Trophoblast cell (in vitro differentiated cells and primary cell): ENCODE results near the gene PMVK.
"Not testable (repeated sequence)": the region's sequence is repeated elsewhere in the genome, so short reads cannot be mapped to it uniquely, and the experiment has no call there.

Experiments
- DNase-seq, 2 donors: peaks; one replicate each; pipeline ENCODE4 v3.0.0-alpha.2; 2016
- H2AFZ ChIP-seq: 2 replicates; pipeline ENCODE4 v1.6.1; 2013; ENCODE audit warnings: low read length, moderate library complexity, mild to moderate bottlenecking; ENCODE audit not compliant: insufficient read depth, poor library complexity
- H2AK5ac ChIP-seq: 2 replicates; pipeline ENCODE4 v1.6.1; 2013; ENCODE audit warnings: mild to moderate bottlenecking, low read length
- H2BK120ac ChIP-seq: 2 replicates; pipeline ENCODE4 v1.6.1; 2013; ENCODE audit warnings: low read length, mild to moderate bottlenecking, moderate library complexity; ENCODE audit not compliant: insufficient read depth, poor library complexity
- H2BK12ac ChIP-seq: 2 replicates; pipeline ENCODE4 v1.6.1; 2013; ENCODE audit warnings: mild to moderate bottlenecking, low read length, moderate library complexity
- H2BK5ac ChIP-seq: 2 replicates; pipeline ENCODE4 v1.6.1; 2013; ENCODE audit warnings: low read length, low read depth, moderate library complexity, mild to moderate bottlenecking; ENCODE audit not compliant: poor library complexity
- H3K14ac ChIP-seq: 2 replicates; pipeline ENCODE4 v1.6.1; 2013; ENCODE audit warnings: mild to moderate bottlenecking, low read length
- H3K18ac ChIP-seq: 2 replicates; pipeline ENCODE4 v1.6.1; 2013; ENCODE audit warnings: mild to moderate bottlenecking, low read length
- H3K23ac ChIP-seq: 2 replicates; pipeline ENCODE4 v1.6.1; 2013; ENCODE audit warnings: low read length
- H3K27ac ChIP-seq: 2 replicates; pipeline ENCODE4 v1.5.1; 2013; ENCODE audit warnings: low read depth, mild to moderate bottlenecking, inconsistent platforms, low read length, moderate library complexity
- H3K27me3 ChIP-seq: 2 replicates; pipeline ENCODE4 v1.6.1; 2013; ENCODE audit warnings: inconsistent platforms, mild to moderate bottlenecking, low read length, moderate library complexity; ENCODE audit not compliant: insufficient read depth
- H3K36me3 ChIP-seq, 2 experiments: 1 replicate in 1 of 2; 2 replicates in 1 of 2; pipeline ENCODE4 v1.6.1; 2013; ENCODE audit warnings: low read length in 2 of 2, mild to moderate bottlenecking in 2 of 2, moderate library complexity in 1 of 2; ENCODE audit not compliant: insufficient read depth in 2 of 2, control insufficient read depth in 1 of 2
- H3K4ac ChIP-seq: 2 replicates; pipeline ENCODE4 v1.6.1; 2013; ENCODE audit warnings: low read depth, mild to moderate bottlenecking, low read length, moderate library complexity
- H3K4me1 ChIP-seq, 2 experiments: 1 replicate in 1 of 2; 2 replicates in 1 of 2; pipeline ENCODE4 v1.6.1; 2013; ENCODE audit warnings: low read length in 2 of 2, mild to moderate bottlenecking in 2 of 2, moderate library complexity in 1 of 2; ENCODE audit not compliant: insufficient read depth in 2 of 2, control insufficient read depth in 1 of 2
- H3K4me2 ChIP-seq: 2 replicates; pipeline ENCODE4 v1.6.1; 2013; ENCODE audit warnings: inconsistent platforms, mild to moderate bottlenecking, low read length, moderate library complexity
- H3K4me3 ChIP-seq: 2 replicates; pipeline ENCODE4 v1.5.1; 2013; ENCODE audit warnings: mild to moderate bottlenecking, low read depth, low read length, inconsistent platforms
- H3K79me1 ChIP-seq: one replicate; pipeline ENCODE4 v1.6.1; 2013; ENCODE audit warnings: low read length
- H3K79me2 ChIP-seq: 2 replicates; pipeline ENCODE4 v1.6.1; 2013; ENCODE audit warnings: low read length, mild to moderate bottlenecking; ENCODE audit not compliant: control insufficient read depth, insufficient read depth, poor library complexity
- H3K9ac ChIP-seq: 2 replicates; pipeline ENCODE4 v1.6.1; 2013; ENCODE audit warnings: mild to moderate bottlenecking, low read length
- H3K9me3 ChIP-seq: 2 replicates; pipeline ENCODE4 v1.6.1; 2013; ENCODE audit warnings: low read depth, mild to moderate bottlenecking, control low read depth, inconsistent platforms, low read length; ENCODE audit not compliant: insufficient read depth
- H4K12ac ChIP-seq: 2 replicates; pipeline ENCODE4 v1.6.1; 2013; ENCODE audit warnings: low read depth, mild to moderate bottlenecking, low read length, moderate library complexity
- H4K8ac ChIP-seq: 2 replicates; pipeline ENCODE4 v1.6.1; 2013; ENCODE audit warnings: low read depth, mild to moderate bottlenecking, low read length, moderate library complexity
- H4K91ac ChIP-seq: one replicate; pipeline ENCODE4 v1.6.1; 2013; ENCODE audit warnings: low read depth, mild to moderate bottlenecking, low read length, moderate library complexity
- WGBS: extraction: QIAGEN DNeasy Blood & Tissue Kit; methylation state at CpG from one replicate; pipeline ENCODE4 v1.1.7; 2013; ENCODE audit warnings: missing lambda C conversion rate; ENCODE audit not compliant: insufficient read length, insufficient coverage; ENCODE audit errors: extremely low coverage; 5-methylcytosine and 5-hydroxymethylcytosine counted together

Gene PMVK

DNA sequence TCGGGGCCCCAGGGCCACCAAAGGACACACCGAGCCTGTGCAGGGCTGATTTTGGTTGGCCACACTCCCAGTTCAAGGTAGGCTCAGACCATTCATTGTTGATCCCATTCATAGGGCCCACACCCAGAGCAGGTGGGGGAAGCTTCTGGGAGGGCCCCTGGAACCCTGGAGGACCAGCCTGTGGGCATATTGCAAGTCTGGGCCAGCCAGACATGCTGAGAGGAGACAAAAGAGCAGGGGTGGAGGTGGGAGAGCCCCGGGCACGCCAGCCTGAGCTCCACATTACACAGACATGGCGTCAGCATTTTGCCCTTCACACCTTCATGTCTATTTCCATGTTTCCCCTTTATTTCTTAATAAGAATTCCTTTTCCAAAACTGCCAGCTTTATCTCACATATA lies 25.7 kb downstream of the PMVK start:
- no peak overlapping the region for H4K91ac ChIP-seq
- no peak overlapping the region for H2AK5ac ChIP-seq
- H3K4ac ChIP-seq = no peak overlapping the region
- no peak overlapping the region for H3K4me3 ChIP-seq
- no peaks in the 10 kb centered on the region for H3K79me1 ChIP-seq
- no peak overlapping the region for H2BK120ac ChIP-seq
- H3K9me3 ChIP-seq = peaks cover 18% of the 10 kb centered on the region
- H3K4me2 ChIP-seq = no peak overlapping the region
- H2AFZ ChIP-seq = no peak overlapping the region
- no peaks in the 10 kb centered on the region for H3K79me2 ChIP-seq
- H4K8ac ChIP-seq = no peak overlapping the region
- no peak overlapping the region for H3K18ac ChIP-seq
- no CpG with 5 or more reads among the region's 5 CpGs for WGBS
- no peak overlapping the region for H2BK12ac ChIP-seq
- H3K14ac ChIP-seq = no peak overlapping the region
- H3K36me3 ChIP-seq = no peaks in the 10 kb centered on the region
- H3K4me1 ChIP-seq = no peaks in the 10 kb centered on the region
- no peak for DNase-seq
- no peak overlapping the region for H4K12ac ChIP-seq
- no peaks in the 10 kb centered on the region for H3K27me3 ChIP-seq
- no peak overlapping the region for H3K27ac ChIP-seq
- no peak overlapping the region for H3K9ac ChIP-seq
- no peak overlapping the region for H2BK5ac ChIP-seq
- H3K23ac ChIP-seq = no peak overlapping the region

DNA sequence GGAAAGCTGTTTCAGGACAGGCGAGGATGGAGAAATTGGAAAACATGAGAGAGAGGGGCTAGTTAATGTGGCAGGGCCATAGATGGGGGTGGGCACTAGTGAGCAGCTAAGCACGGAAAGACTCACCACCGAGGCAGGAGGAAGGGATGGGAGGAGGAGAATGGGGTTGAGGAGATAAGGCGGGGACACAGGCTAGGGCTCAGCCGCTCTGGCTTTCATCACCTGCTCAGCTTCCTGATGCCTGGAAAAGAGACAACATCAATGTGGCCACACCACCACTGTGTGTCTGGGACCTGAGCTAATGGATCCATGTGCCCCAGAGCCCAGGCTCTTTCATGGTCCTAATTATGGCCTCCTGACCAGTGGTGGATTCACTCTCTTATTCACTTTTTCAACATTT lies 27.6 kb downstream of the PMVK start:
- Histone ChIP-seq H3K79me1 (no peaks in the 10 kb centered on the region), H3K27ac (no peak overlapping the region), H3K9me3 (peaks cover 18% of the 10 kb centered on the region), H3K36me3 (no peaks in the 10 kb centered on the region), H2BK120ac (no peak overlapping the region), H3K18ac (no peak overlapping the region), H3K79me2 (no peaks in the 10 kb centered on the region), H2BK5ac (no peak overlapping the region), H3K4me3 (no peak overlapping the region), H3K23ac (no peak overlapping the region), H4K12ac (no peak overlapping the region), H2AFZ (no peak overlapping the region), H3K4me2 (no peak overlapping the region), H4K8ac (no peak overlapping the region), H3K27me3 (no peaks in the 10 kb centered on the region), H3K9ac (no peak overlapping the region), H2AK5ac (no peak overlapping the region), H2BK12ac (no peak overlapping the region), H4K91ac (no peak overlapping the region), H3K4me1 (no peaks in the 10 kb centered on the region), H3K4ac (no peak overlapping the region), H3K14ac (no peak overlapping the region)
- no peak for DNase-seq
- no CpG with 5 or more reads among the region's 5 CpGs for WGBS

DNA sequence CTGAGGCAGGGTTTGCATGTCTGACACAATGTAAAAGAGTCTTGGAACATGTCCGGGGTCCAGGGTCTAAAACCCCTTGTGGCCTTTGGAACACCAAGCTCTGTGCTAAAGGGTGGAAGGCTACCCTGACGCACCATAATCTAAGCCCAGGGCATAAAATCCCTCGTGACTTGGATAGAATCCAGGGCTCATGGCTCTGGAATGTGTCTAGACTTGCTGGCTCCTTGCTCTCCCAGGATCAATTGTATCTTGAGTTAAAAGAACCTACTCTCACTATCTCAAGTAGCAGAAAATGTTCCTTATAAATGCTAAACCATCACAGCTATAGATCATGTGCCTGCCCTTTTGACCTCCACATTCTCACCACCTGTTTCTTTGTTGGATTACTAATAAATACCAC lies 28.4 kb downstream of the PMVK start:
- not testable (repeated sequence) for H3K9ac ChIP-seq, H3K79me2 ChIP-seq, H3K4me1 ChIP-seq, H2AK5ac ChIP-seq, H2BK12ac ChIP-seq, H2BK5ac ChIP-seq, H3K18ac ChIP-seq, H3K36me3 ChIP-seq, H3K27ac ChIP-seq, H3K4me3 ChIP-seq, H3K4ac ChIP-seq, H3K4me2 ChIP-seq, H3K79me1 ChIP-seq, H4K12ac ChIP-seq, H3K23ac ChIP-seq, H4K8ac ChIP-seq, H3K27me3 ChIP-seq, H4K91ac ChIP-seq, H2BK120ac ChIP-seq, H3K14ac ChIP-seq, H2AFZ ChIP-seq
- WGBS = no CpG with 5 or more reads among the region's 3 CpGs
- peaks cover 18% of the 10 kb centered on the region for H3K9me3 ChIP-seq
- peak in 1 of 2 donors; percentile 14 for DNase-seq

DNA sequence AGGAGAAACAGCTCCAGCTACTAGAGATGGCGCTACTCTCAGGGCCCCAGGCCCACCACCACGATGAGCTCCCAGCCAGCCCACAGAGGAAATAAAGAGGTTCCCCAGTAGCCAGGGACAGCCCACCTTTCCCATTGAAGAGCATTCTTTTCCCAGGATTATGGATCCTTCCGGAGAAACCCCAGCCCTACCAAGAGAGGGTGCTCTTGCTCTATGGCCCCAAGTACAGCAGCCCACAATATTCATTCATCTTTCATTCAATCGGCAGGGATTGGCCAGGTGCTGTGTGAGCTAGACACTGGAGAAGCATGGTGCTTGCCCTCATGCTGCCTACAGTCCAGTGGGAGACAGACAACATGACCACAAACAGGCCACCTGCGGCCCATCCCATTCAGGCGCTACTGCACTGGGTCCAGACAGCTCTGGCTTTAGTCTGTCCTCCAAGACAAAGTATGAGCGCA lies 29.9 kb downstream of the PMVK start:
- Histone ChIP-seq H3K14ac (no peak overlapping the region), H3K79me1 (no peaks in the 10 kb centered on the region), H3K4me1 (no peaks in the 10 kb centered on the region), H4K91ac (no peak overlapping the region), H3K4ac (no peak overlapping the region), H4K12ac (no peak overlapping the region), H3K4me3 (no peak overlapping the region), H3K9ac (no peak overlapping the region), H3K79me2 (no peaks in the 10 kb centered on the region), H3K27me3 (no peaks in the 10 kb centered on the region), H2AFZ (no peak overlapping the region), H3K36me3 (no peaks in the 10 kb centered on the region), H3K18ac (no peak overlapping the region), H3K4me2 (no peak overlapping the region), H2BK5ac (no peak overlapping the region), H3K27ac (no peak overlapping the region), H3K9me3 (peaks cover 18% of the 10 kb centered on the region), H4K8ac (no peak overlapping the region), H2BK120ac (no peak overlapping the region), H2AK5ac (no peak overlapping the region), H2BK12ac (no peak overlapping the region), H3K23ac (no peak overlapping the region)
- no CpG with 5 or more reads among the region's 7 CpGs for WGBS
- DNase-seq = peak in 1 of 2 donors; percentile 14
